Measurements from ENCODE around the gene TICRR. TPM values are rescaled to one million over a fixed set of nuclear protein-coding genes. Genes with fewer than 3 reads are reported as not detected.
A peak's percentile ranks its signal among the peaks of the same experiment; 100 is the strongest.

The TICRR gene
- total RNA-seq, 1 donor from 2014 or later = 1.7 TPM

- Histone ChIP-seq H3K36me3 (ENCODE audit: control insufficient read depth, insufficient read depth, low read length) (no peaks in the 10 kb centered on the region), H3K27me3 (ENCODE audit: control insufficient read depth, insufficient read depth, low read length) (no peaks in the 10 kb centered on the region), H3K4me3 (ENCODE audit: low read depth, low read length) (peak overlapping the region; percentile 23)
- TF ChIP-seq, protein P1, sequence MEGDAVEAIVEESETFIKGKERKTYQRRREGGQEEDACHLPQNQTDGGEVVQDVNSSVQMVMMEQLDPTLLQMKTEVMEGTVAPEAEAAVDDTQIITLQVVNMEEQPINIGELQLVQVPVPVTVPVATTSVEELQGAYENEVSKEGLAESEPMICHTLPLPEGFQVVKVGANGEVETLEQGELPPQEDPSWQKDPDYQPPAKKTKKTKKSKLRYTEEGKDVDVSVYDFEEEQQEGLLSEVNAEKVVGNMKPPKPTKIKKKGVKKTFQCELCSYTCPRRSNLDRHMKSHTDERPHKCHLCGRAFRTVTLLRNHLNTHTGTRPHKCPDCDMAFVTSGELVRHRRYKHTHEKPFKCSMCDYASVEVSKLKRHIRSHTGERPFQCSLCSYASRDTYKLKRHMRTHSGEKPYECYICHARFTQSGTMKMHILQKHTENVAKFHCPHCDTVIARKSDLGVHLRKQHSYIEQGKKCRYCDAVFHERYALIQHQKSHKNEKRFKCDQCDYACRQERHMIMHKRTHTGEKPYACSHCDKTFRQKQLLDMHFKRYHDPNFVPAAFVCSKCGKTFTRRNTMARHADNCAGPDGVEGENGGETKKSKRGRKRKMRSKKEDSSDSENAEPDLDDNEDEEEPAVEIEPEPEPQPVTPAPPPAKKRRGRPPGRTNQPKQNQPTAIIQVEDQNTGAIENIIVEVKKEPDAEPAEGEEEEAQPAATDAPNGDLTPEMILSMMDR (IDR thresholded peaks at IDR 0.05; ENCODE audit: insufficient read depth, low read length, poor library complexity, severe bottlenecking) = no peak
- no peak for DNase-seq (ENCODE audit: low read depth)
These were observed 90.3 kb downstream of the TICRR start for GRCh38 chr15:89665449-89666181.

- no peak for DNase-seq (ENCODE audit: low read depth)
- Histone ChIP-seq H3K27me3 (ENCODE audit: control insufficient read depth, insufficient read depth, low read length) (no peaks in the 10 kb centered on the region), H3K4me3 (ENCODE audit: low read depth, low read length) (no peak overlapping the region), H3K36me3 (ENCODE audit: control insufficient read depth, insufficient read depth, low read length) (no peaks in the 10 kb centered on the region)
- TF ChIP-seq, protein P1 (IDR thresholded peaks at IDR 0.05; ENCODE audit: insufficient read depth, low read length, poor library complexity, severe bottlenecking) = no peak
These were observed 91.1 kb downstream of the TICRR start for GRCh38 chr15:89666184-89666857.

DNA sequence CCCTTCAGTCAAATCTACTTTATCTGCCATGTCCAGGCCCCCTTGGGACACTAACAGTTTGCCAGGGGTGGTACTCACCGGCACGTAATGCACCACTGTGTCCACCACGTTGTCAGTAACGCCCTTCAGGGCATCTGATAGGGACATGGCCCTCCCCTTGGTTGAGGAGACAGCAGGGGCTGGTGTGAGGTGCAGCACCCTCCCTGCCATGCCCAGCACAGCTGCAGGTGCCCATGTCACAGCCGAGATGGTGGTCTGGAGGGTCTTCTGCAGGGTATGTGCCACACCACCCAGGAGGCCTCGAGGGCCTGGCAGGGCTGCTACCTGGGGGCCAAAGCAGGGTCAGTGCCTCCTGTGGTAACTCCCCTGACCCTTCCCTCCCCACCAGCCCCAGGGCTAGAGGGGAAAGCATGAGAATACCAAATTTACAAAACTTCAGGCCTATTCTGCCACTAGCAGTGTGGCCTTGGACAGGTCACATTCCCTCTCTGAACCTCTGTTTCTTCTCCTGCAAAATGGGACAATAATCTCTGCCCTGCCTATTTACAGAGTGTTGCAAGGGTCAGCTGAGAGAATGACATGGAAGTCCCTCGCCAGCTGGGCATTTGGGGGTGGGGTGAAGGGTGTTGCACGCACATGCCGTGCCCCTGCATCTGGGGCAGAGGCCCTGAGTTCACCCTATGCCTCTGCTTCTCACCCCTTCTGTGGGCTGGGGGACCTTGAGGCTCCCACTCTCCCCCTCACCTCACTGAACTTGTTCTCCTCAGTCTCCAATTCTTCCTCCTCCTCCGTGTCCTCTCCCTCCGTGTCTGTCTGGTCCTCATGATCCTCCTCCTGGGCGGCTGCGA is 91.8 kb downstream of the TICRR start:
- Histone ChIP-seq H3K27me3 (ENCODE audit: control insufficient read depth, insufficient read depth, low read length) (no peaks in the 10 kb centered on the region), H3K36me3 (ENCODE audit: control insufficient read depth, insufficient read depth, low read length) (no peaks in the 10 kb centered on the region), H3K4me3 (ENCODE audit: low read depth, low read length) (no peak overlapping the region)
- TF ChIP-seq, protein P1 (IDR thresholded peaks at IDR 0.05; ENCODE audit: insufficient read depth, low read length, poor library complexity, severe bottlenecking) = no peak
- DNase-seq (ENCODE audit: low read depth) = no peak

- no peak overlapping the region for H3K4me3 ChIP-seq (ENCODE audit: low read depth, low read length)
- H3K36me3 ChIP-seq (ENCODE audit: control insufficient read depth, insufficient read depth, low read length) = no peaks in the 10 kb centered on the region
- TF ChIP-seq, protein P1 (IDR thresholded peaks at IDR 0.05; ENCODE audit: insufficient read depth, low read length, poor library complexity, severe bottlenecking) = no peak
- no peak for DNase-seq (ENCODE audit: low read depth)
- no peaks in the 10 kb centered on the region for H3K27me3 ChIP-seq (ENCODE audit: control insufficient read depth, insufficient read depth, low read length)
These were observed 92.4 kb downstream of the TICRR start for GRCh38 chr15:89667706-89667960.

DNA sequence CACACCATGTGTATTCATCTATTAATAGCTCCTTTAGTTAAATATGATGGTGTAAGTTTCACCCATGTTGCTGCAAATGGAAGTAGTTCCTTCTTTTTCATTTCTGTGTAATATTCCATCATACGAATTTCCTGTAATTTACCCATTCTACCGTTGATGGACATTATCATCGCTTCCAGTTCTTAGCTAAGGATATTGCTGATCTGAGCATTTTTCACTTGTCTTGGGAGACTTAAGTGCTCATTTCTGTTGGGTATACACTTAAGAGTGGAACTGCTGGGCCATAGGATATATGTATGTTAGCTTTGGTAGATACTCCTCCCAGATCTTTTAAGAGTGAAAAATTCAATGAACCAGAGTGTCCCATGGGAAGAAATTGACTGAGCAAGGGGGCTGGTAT is 92.9 kb downstream of the TICRR start:
- TF ChIP-seq, protein P1 (IDR thresholded peaks at IDR 0.05; ENCODE audit: insufficient read depth, low read length, poor library complexity, severe bottlenecking) = no peak
- no peaks in the 10 kb centered on the region for H3K27me3 ChIP-seq (ENCODE audit: control insufficient read depth, insufficient read depth, low read length)
- no peaks in the 10 kb centered on the region for H3K36me3 ChIP-seq (ENCODE audit: control insufficient read depth, insufficient read depth, low read length)
- DNase-seq (ENCODE audit: low read depth) = no peak
- H3K4me3 ChIP-seq (ENCODE audit: low read depth, low read length) = no peak overlapping the region
